Breast epithelium (tissue), 3 donors: ENCODE results near the gene CCDC39.

ENCODE experiments used
- POLR2A ChIP-seq: fragments of 450-650 bp; IDR thresholded peaks from one replicate; pipeline ENCODE4 v1.6.1; 2016; ENCODE audit warnings: antibody characterized with exemption, mild to moderate bottlenecking, moderate library complexity
- TF ChIP-seq, protein P1 (sequence below), 3 donors: fragments of 450-650 bp; IDR thresholded peaks; one replicate each; pipeline ENCODE4 v1.5.1; 2016 to 2017; ENCODE audit warnings: antibody characterized with exemption in 3 of 3, mild to moderate bottlenecking in 3 of 3, moderate library complexity in 3 of 3

DNA sequence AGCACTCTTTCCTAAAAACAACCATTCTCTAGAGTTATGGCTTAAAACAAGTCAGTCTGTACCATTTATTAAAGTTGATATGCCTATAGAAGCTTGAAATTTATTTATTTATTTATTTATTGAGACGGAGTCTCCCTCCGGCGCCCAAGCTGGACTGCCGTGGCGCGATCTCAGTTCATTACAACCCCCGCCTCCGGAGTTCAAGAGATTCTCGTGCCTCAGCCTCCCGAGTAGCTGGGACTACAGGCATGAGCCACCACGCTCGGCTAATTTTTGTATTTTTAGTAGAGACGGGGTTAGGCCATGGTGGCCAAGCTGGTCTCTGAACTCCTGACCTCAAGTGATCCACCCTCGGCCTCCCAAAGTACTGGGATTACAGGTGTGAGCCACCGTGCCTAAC, 78.8 kb downstream of the CCDC39 start:
- TF ChIP-seq, protein P1, sequence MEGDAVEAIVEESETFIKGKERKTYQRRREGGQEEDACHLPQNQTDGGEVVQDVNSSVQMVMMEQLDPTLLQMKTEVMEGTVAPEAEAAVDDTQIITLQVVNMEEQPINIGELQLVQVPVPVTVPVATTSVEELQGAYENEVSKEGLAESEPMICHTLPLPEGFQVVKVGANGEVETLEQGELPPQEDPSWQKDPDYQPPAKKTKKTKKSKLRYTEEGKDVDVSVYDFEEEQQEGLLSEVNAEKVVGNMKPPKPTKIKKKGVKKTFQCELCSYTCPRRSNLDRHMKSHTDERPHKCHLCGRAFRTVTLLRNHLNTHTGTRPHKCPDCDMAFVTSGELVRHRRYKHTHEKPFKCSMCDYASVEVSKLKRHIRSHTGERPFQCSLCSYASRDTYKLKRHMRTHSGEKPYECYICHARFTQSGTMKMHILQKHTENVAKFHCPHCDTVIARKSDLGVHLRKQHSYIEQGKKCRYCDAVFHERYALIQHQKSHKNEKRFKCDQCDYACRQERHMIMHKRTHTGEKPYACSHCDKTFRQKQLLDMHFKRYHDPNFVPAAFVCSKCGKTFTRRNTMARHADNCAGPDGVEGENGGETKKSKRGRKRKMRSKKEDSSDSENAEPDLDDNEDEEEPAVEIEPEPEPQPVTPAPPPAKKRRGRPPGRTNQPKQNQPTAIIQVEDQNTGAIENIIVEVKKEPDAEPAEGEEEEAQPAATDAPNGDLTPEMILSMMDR (IDR thresholded peaks at IDR 0.05) = no peak
- TF ChIP-seq POLR2A = no peak
